Measurements from ENCODE around the gene DBNDD1.

DNA sequence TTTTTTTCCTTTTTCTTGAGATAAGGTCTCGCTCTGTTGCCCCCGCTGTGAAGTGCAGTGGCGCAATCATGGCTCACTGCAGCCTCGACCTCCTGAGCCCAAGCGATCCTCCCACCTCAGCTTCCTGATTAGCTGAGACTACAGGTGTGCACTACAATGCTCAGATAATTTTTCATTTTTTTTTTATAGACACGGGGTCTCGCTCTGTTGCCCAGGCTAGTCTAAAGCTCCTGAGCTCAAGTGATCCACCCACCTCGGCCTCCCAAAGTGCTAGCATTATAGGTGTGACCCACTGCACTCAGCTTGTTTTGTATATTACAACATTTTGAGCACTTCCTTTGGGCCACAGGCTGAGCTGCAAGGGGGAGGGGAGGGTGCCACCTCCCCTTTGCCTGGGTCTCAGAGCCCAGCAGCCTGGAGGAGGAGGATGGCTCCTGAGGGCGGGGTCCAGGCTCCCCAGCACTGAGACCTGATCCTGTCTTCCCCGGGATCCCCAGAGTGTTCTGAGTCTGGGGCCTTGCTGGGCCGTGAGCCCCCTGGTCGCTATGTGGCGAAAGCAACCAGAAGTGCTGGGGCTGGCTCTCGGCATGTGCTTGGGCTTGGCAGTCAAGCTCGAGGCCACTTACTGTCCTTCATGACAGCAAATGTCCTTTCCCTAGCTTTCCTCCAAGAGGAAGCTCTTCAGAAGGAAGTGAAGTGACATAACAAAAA is 62.6 kb downstream of the DBNDD1 start:
- no peak for TF ChIP-seq SUZ12 (IDR thresholded peaks at IDR 0.05; ENCODE audit: extremely low read depth, insufficient read depth, insufficient read length)
- no peak for TF ChIP-seq ZNF274 (IDR thresholded peaks at IDR 0.05; ENCODE audit: low read depth, low read length)
- no peak for TF ChIP-seq YY1 (IDR thresholded peaks at IDR 0.05; ENCODE audit: insufficient read depth, insufficient read length)
